ENCODE data around the gene ATXN7.
A peak's percentile ranks its signal among the peaks of the same experiment; 100 is the strongest.

The ATXN7 gene

GRCh38 chr3:63933459-63933858 lies 69.8 kb downstream of the ATXN7 start:
- Mint-ChIP-seq H3K4me1 (peaks cover 80% of the 10 kb centered on the region), H3K36me3 (no peaks in the 10 kb centered on the region), H3K4me3 (no peak overlapping the region)

GRCh38 chr3:63934041-63934866 lies 70.6 kb downstream of the ATXN7 start:
- H3K4me3 Mint-ChIP-seq = peak overlapping the region; percentile 2
- peaks cover under 1% of the 10 kb centered on the region for H3K36me3 Mint-ChIP-seq
- H3K27ac Mint-ChIP-seq = peak overlapping the region; percentile 68
- no peaks in the 10 kb centered on the region for H3K9me3 Mint-ChIP-seq
- H3K27me3 Mint-ChIP-seq = no peaks in the 10 kb centered on the region
- H3K4me1 Mint-ChIP-seq = peaks cover 79% of the 10 kb centered on the region

More at GRCh38 chr3:63933459-63933858, 69.8 kb downstream of the ATXN7 start:
- H3K27ac Mint-ChIP-seq = peak overlapping the region; percentile 23
- no peaks in the 10 kb centered on the region for H3K27me3 Mint-ChIP-seq
- no peaks in the 10 kb centered on the region for H3K9me3 Mint-ChIP-seq

- Mint-ChIP-seq H3K4me1 (peaks cover 68% of the 10 kb centered on the region), H3K27ac (no peak overlapping the region), H3K36me3 (peaks cover 3% of the 10 kb centered on the region), H3K4me3 (no peak overlapping the region), H3K9me3 (no peaks in the 10 kb centered on the region), H3K27me3 (no peaks in the 10 kb centered on the region)
Observed at GRCh38 chr3:63936925-63937324, 73.3 kb downstream of the ATXN7 start.

- H3K4me3 Mint-ChIP-seq = no peak overlapping the region
Observed at GRCh38 chr3:63937661-63938651, 74.3 kb downstream of the ATXN7 start.

GRCh38 chr3:63940389-63940757 lies 76.7 kb downstream of the ATXN7 start:
- peaks cover 12% of the 10 kb centered on the region for H3K36me3 Mint-ChIP-seq
- H3K9me3 Mint-ChIP-seq = no peaks in the 10 kb centered on the region
- H3K27ac Mint-ChIP-seq = no peak overlapping the region
- H3K27me3 Mint-ChIP-seq = no peaks in the 10 kb centered on the region
- H3K4me3 Mint-ChIP-seq = no peak overlapping the region
- H3K4me1 Mint-ChIP-seq = peaks cover 60% of the 10 kb centered on the region

More at GRCh38 chr3:63937661-63938651, 74.3 kb downstream of the ATXN7 start:
- Mint-ChIP-seq H3K9me3 (no peaks in the 10 kb centered on the region), H3K36me3 (peaks cover 4% of the 10 kb centered on the region), H3K27me3 (no peaks in the 10 kb centered on the region), H3K27ac (no peak overlapping the region), H3K4me1 (peaks cover 66% of the 10 kb centered on the region)

GRCh38 chr3:63942528-63942927 lies 78.9 kb downstream of the ATXN7 start:
- H3K27me3 Mint-ChIP-seq = no peaks in the 10 kb centered on the region
- H3K4me3 Mint-ChIP-seq = no peak overlapping the region
- H3K36me3 Mint-ChIP-seq = peaks cover 15% of the 10 kb centered on the region
- peaks cover 66% of the 10 kb centered on the region for H3K4me1 Mint-ChIP-seq
- H3K9me3 Mint-ChIP-seq = no peaks in the 10 kb centered on the region
- no peak overlapping the region for H3K27ac Mint-ChIP-seq

GRCh38 chr3:63943678-63944077 lies 80.0 kb downstream of the ATXN7 start:
- Mint-ChIP-seq H3K27ac (no peak overlapping the region), H3K4me1 (peaks cover 64% of the 10 kb centered on the region), H3K36me3 (peaks cover 15% of the 10 kb centered on the region), H3K27me3 (no peaks in the 10 kb centered on the region), H3K9me3 (no peaks in the 10 kb centered on the region), H3K4me3 (no peak overlapping the region)

- Mint-ChIP-seq H3K27ac (no peak overlapping the region), H3K9me3 (no peaks in the 10 kb centered on the region), H3K4me3 (no peak overlapping the region), H3K4me1 (peaks cover 71% of the 10 kb centered on the region), H3K27me3 (no peaks in the 10 kb centered on the region), H3K36me3 (peaks cover 14% of the 10 kb centered on the region)
Observed at GRCh38 chr3:63945558-63946096, 82.0 kb downstream of the ATXN7 start.

- Mint-ChIP-seq H3K9me3 (no peaks in the 10 kb centered on the region), H3K4me1 (peaks cover 79% of the 10 kb centered on the region), H3K27ac (peak overlapping the region; percentile 18), H3K27me3 (no peaks in the 10 kb centered on the region), H3K4me3 (no peak overlapping the region), H3K36me3 (peaks cover 13% of the 10 kb centered on the region)
Observed at GRCh38 chr3:63946753-63947152, 83.1 kb downstream of the ATXN7 start.

GRCh38 chr3:63947594-63947993 lies 83.9 kb downstream of the ATXN7 start:
- Mint-ChIP-seq H3K27me3 (no peaks in the 10 kb centered on the region), H3K27ac (peak overlapping the region; percentile 57), H3K36me3 (peaks cover 11% of the 10 kb centered on the region), H3K4me1 (peaks cover 72% of the 10 kb centered on the region), H3K9me3 (no peaks in the 10 kb centered on the region), H3K4me3 (no peak overlapping the region)

GRCh38 chr3:63949005-63949404 lies 85.3 kb downstream of the ATXN7 start:
- H3K4me3 Mint-ChIP-seq = no peak overlapping the region
- peaks cover 59% of the 10 kb centered on the region for H3K4me1 Mint-ChIP-seq
- H3K9me3 Mint-ChIP-seq = no peaks in the 10 kb centered on the region
- H3K27me3 Mint-ChIP-seq = no peaks in the 10 kb centered on the region
- H3K36me3 Mint-ChIP-seq = peaks cover 12% of the 10 kb centered on the region
- H3K27ac Mint-ChIP-seq = no peak overlapping the region

- Mint-ChIP-seq H3K27me3 (no peaks in the 10 kb centered on the region), H3K36me3 (peaks cover 8% of the 10 kb centered on the region), H3K9me3 (no peaks in the 10 kb centered on the region), H3K27ac (peak overlapping the region; percentile 21), H3K4me1 (peaks cover 56% of the 10 kb centered on the region), H3K4me3 (no peak overlapping the region)
Observed at GRCh38 chr3:63950698-63951097, 87.0 kb downstream of the ATXN7 start.

GRCh38 chr3:63951492-63952247 lies 88.0 kb downstream of the ATXN7 start:
- no peaks in the 10 kb centered on the region for H3K27me3 Mint-ChIP-seq
- H3K36me3 Mint-ChIP-seq = peaks cover 6% of the 10 kb centered on the region
- H3K4me1 Mint-ChIP-seq = peaks cover 46% of the 10 kb centered on the region
- H3K27ac Mint-ChIP-seq = peak overlapping the region; percentile 81
- H3K4me3 Mint-ChIP-seq = peak overlapping the region; percentile 56
- no peaks in the 10 kb centered on the region for H3K9me3 Mint-ChIP-seq

- no peaks in the 10 kb centered on the region for H3K27me3 Mint-ChIP-seq
- no peaks in the 10 kb centered on the region for H3K9me3 Mint-ChIP-seq
- H3K27ac Mint-ChIP-seq = peak overlapping the region; percentile 48
- H3K4me3 Mint-ChIP-seq = no peak overlapping the region
- H3K36me3 Mint-ChIP-seq = peaks cover 6% of the 10 kb centered on the region
- peaks cover 40% of the 10 kb centered on the region for H3K4me1 Mint-ChIP-seq
Observed at GRCh38 chr3:63952248-63952594, 88.6 kb downstream of the ATXN7 start.

- Mint-ChIP-seq H3K27ac (no peak overlapping the region), H3K36me3 (peaks cover 6% of the 10 kb centered on the region), H3K4me3 (no peak overlapping the region), H3K4me1 (peaks cover 46% of the 10 kb centered on the region), H3K9me3 (no peaks in the 10 kb centered on the region), H3K27me3 (no peaks in the 10 kb centered on the region)
Observed at GRCh38 chr3:63954182-63954581, 90.5 kb downstream of the ATXN7 start.

Data from activated naive CD4-positive, alpha-beta T cell treated with anti-CD3 and anti-CD28 coated beads, Interleukin-2, amount 50 U/mL, for 24 hours (primary cell).